ENCODE results near the gene GPR18.

Gene GPR18

GRCh38 chr13:99258210-99258860, at the start of gene GPR18:
GPR18 (minus strand) TSS chr13:99258379; CDS start chr13:99255872, 2,507 bp downstream.
- H3K4me1 Mint-ChIP-seq: peaks cover 43% of the 10 kb centered on the region
- H3K27ac Mint-ChIP-seq: peak within 1 kb of the TSS; percentile 89
- H3K9me3 Mint-ChIP-seq: no peaks in the 10 kb centered on the region
- DNase-seq (ENCODE audit: low spot score in 2 of 2): peak in 1 of 2 donors; percentile 34
- peaks cover 29% of the 10 kb centered on the region for H3K36me3 Mint-ChIP-seq
- H3K4me3 Mint-ChIP-seq: peak within 1 kb of the TSS; percentile 97
- peak; percentile 73 for ATAC-seq (ENCODE audit: low read depth)
- no peaks in the 10 kb centered on the region for H3K27me3 Mint-ChIP-seq

- Mint-ChIP-seq H3K4me3 (peak overlapping the region; percentile 97), H3K27me3 (no peaks in the 10 kb centered on the region), H3K27ac (peak overlapping the region; percentile 87), H3K4me1 (peaks cover 34% of the 10 kb centered on the region), H3K9me3 (no peaks in the 10 kb centered on the region), H3K36me3 (peaks cover 38% of the 10 kb centered on the region)
- DNase-seq (ENCODE audit: low spot score in 2 of 2) (no peak), ATAC-seq (ENCODE audit: low read depth) (peak; percentile 9)
Measured at GRCh38 chr13:99307648-99308339, 49.6 kb upstream of the GPR18 start.

- Mint-ChIP-seq H3K9me3 (no peaks in the 10 kb centered on the region), H3K27me3 (no peaks in the 10 kb centered on the region), H3K4me3 (peak within 1 kb of the TSS; percentile 97), H3K4me1 (peaks cover 32% of the 10 kb centered on the region), H3K36me3 (peaks cover 34% of the 10 kb centered on the region), H3K27ac (peak within 1 kb of the TSS; percentile 87)
- peak in 1 of 2 donors; percentile 80 for DNase-seq (ENCODE audit: low spot score in 2 of 2)
- peak; percentile 79 for ATAC-seq (ENCODE audit: low read depth)
Measured at GRCh38 chr13:99307247-99307646, 49.1 kb upstream of the GPR18 start, which contains the start of gene GPR183. GPR183 (minus strand) TSS chr13:99307399; CDS start chr13:99296145, 11,254 bp downstream.

- Mint-ChIP-seq H3K9me3 (no peaks in the 10 kb centered on the region), H3K4me3 (peak overlapping the region; percentile 97), H3K27ac (peak overlapping the region; percentile 87), H3K4me1 (peaks cover 31% of the 10 kb centered on the region), H3K27me3 (no peaks in the 10 kb centered on the region), H3K36me3 (peaks cover 36% of the 10 kb centered on the region)
- ATAC-seq (ENCODE audit: low read depth): peak; percentile 8
- DNase-seq (ENCODE audit: low spot score in 2 of 2): no peak
Measured at GRCh38 chr13:99305566-99305965, 47.4 kb upstream of the GPR18 start.

GRCh38 chr13:99305158-99305557, 47.0 kb upstream of the GPR18 start:
- H3K27ac Mint-ChIP-seq: peak overlapping the region; percentile 87
- peak overlapping the region; percentile 97 for H3K4me3 Mint-ChIP-seq
- DNase-seq (ENCODE audit: low spot score in 2 of 2) (no peak), ATAC-seq (ENCODE audit: low read depth) (no peak)
- peaks cover 34% of the 10 kb centered on the region for H3K4me1 Mint-ChIP-seq
- peaks cover 39% of the 10 kb centered on the region for H3K36me3 Mint-ChIP-seq
- H3K9me3 Mint-ChIP-seq: no peaks in the 10 kb centered on the region
- H3K27me3 Mint-ChIP-seq: no peaks in the 10 kb centered on the region

- peaks cover 38% of the 10 kb centered on the region for H3K4me1 Mint-ChIP-seq
- H3K27ac Mint-ChIP-seq: peak overlapping the region; percentile 87
- H3K36me3 Mint-ChIP-seq: peaks cover 38% of the 10 kb centered on the region
- no peaks in the 10 kb centered on the region for H3K27me3 Mint-ChIP-seq
- DNase-seq (ENCODE audit: low spot score in 2 of 2): no peak
- H3K4me3 Mint-ChIP-seq: peak overlapping the region; percentile 100
- ATAC-seq (ENCODE audit: low read depth): no peak
- no peaks in the 10 kb centered on the region for H3K9me3 Mint-ChIP-seq
Measured at GRCh38 chr13:99304541-99304940, 46.4 kb upstream of the GPR18 start.

GRCh38 chr13:99303863-99304521, 45.8 kb upstream of the GPR18 start:
- peak overlapping the region; percentile 87 for H3K27ac Mint-ChIP-seq
- no peak for ATAC-seq (ENCODE audit: low read depth)
- no peak for DNase-seq (ENCODE audit: low spot score in 2 of 2)
- peaks cover 38% of the 10 kb centered on the region for H3K36me3 Mint-ChIP-seq
- peaks cover 42% of the 10 kb centered on the region for H3K4me1 Mint-ChIP-seq
- no peaks in the 10 kb centered on the region for H3K27me3 Mint-ChIP-seq
- peak overlapping the region; percentile 100 for H3K4me3 Mint-ChIP-seq
- no peaks in the 10 kb centered on the region for H3K9me3 Mint-ChIP-seq

- Mint-ChIP-seq H3K4me3 (peak overlapping the region; percentile 100), H3K27me3 (no peaks in the 10 kb centered on the region), H3K36me3 (peaks cover 38% of the 10 kb centered on the region), H3K4me1 (peaks cover 40% of the 10 kb centered on the region), H3K27ac (peak overlapping the region; percentile 87), H3K9me3 (no peaks in the 10 kb centered on the region)
- no peak for ATAC-seq (ENCODE audit: low read depth)
- DNase-seq (ENCODE audit: low spot score in 2 of 2): no peak
Measured at GRCh38 chr13:99302637-99303505, 44.7 kb upstream of the GPR18 start.

GRCh38 chr13:99301913-99302636, 43.9 kb upstream of the GPR18 start:
- H3K4me3 Mint-ChIP-seq: peak overlapping the region; percentile 100
- peaks cover 38% of the 10 kb centered on the region for H3K36me3 Mint-ChIP-seq
- no peak for DNase-seq (ENCODE audit: low spot score in 2 of 2)
- peak overlapping the region; percentile 87 for H3K27ac Mint-ChIP-seq
- ATAC-seq (ENCODE audit: low read depth): peak; percentile 55
- H3K4me1 Mint-ChIP-seq: peaks cover 47% of the 10 kb centered on the region
- no peaks in the 10 kb centered on the region for H3K9me3 Mint-ChIP-seq
- H3K27me3 Mint-ChIP-seq: no peaks in the 10 kb centered on the region

- H3K4me3 Mint-ChIP-seq: peak overlapping the region; percentile 62
- ATAC-seq (ENCODE audit: low read depth) (peak; percentile 19), DNase-seq (ENCODE audit: low spot score in 2 of 2) (no peak)
- H3K4me1 Mint-ChIP-seq: peaks cover 47% of the 10 kb centered on the region
- no peaks in the 10 kb centered on the region for H3K9me3 Mint-ChIP-seq
- no peaks in the 10 kb centered on the region for H3K27me3 Mint-ChIP-seq
- H3K36me3 Mint-ChIP-seq: peaks cover 33% of the 10 kb centered on the region
- H3K27ac Mint-ChIP-seq: peak overlapping the region; percentile 87
Measured at GRCh38 chr13:99301056-99301838, 43.1 kb upstream of the GPR18 start.

- no peak for ATAC-seq (ENCODE audit: low read depth)
- peaks cover 37% of the 10 kb centered on the region for H3K36me3 Mint-ChIP-seq
Measured at GRCh38 chr13:99299920-99300341, 41.8 kb upstream of the GPR18 start.

GRCh38 chr13:99299256-99299919, 41.2 kb upstream of the GPR18 start:
- H3K27ac Mint-ChIP-seq: peak overlapping the region; percentile 83
- no peaks in the 10 kb centered on the region for H3K27me3 Mint-ChIP-seq
- H3K36me3 Mint-ChIP-seq: peaks cover 34% of the 10 kb centered on the region
- peak overlapping the region; percentile 78 for H3K4me3 Mint-ChIP-seq
- ATAC-seq (ENCODE audit: low read depth) (no peak), DNase-seq (ENCODE audit: low spot score in 2 of 2) (no peak)
- no peaks in the 10 kb centered on the region for H3K9me3 Mint-ChIP-seq
- peaks cover 56% of the 10 kb centered on the region for H3K4me1 Mint-ChIP-seq

More at GRCh38 chr13:99299920-99300341, 41.8 kb upstream of the GPR18 start:
- no peak for DNase-seq (ENCODE audit: low spot score in 2 of 2)
- H3K27me3 Mint-ChIP-seq: no peaks in the 10 kb centered on the region
- no peaks in the 10 kb centered on the region for H3K9me3 Mint-ChIP-seq
- H3K4me1 Mint-ChIP-seq: peaks cover 58% of the 10 kb centered on the region
- H3K27ac Mint-ChIP-seq: peak overlapping the region; percentile 83
- peak overlapping the region; percentile 65 for H3K4me3 Mint-ChIP-seq
